HG03064 (cell line): ENCODE data around the gene SCUBE1.

Experiments used
- ATAC-seq: cut with Tn5 transposase; IDR thresholded peaks from one replicate; pipeline ENCODE4 v1.9.1; 2021; ENCODE audit warnings: low read depth; ENCODE audit not compliant: unreplicated experiment

Gene SCUBE1

GRCh38 chr22:43167001-43167589 is 176.1 kb downstream of the SCUBE1 start:
- ATAC-seq = no peak

DNA sequence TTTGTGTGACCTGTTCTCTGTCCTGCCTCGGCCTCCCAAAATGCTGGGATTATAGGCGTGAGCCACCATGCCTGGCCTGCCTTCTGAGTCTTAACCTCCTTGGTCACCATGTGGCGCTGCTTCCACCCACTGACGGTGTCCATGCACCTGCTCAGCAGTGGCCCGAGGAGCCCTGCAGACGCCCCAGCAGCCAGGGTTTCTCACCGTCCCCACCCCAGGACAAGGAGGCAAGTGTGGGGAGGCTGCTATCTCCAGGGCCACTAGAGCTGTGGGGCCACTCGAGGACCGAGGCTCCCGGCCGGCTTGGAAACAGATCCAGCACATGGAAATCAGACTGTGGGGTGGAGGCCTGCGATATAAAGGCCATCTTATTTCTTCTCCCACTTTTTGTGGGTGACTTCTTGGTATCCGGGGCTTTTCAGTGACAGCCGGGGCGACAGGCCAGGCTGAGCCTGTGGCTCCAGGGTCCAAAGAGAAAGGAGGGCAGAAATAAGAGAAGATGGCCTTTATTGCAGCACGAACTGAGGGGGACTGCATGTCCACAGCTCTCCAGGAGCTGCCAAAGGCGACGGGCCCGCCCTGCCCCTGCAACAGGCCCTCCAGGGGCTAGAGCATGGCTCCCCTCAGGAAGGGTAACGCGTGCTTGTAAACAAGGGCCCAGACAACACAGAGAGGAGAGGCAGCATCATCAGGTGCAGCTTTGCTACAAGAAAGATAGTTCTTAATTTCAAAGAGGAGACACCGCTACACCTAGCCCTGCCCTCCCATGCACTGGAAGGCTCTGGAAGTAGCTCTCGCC is 176.8 kb downstream of the SCUBE1 start:
- ATAC-seq = no peak

DNA sequence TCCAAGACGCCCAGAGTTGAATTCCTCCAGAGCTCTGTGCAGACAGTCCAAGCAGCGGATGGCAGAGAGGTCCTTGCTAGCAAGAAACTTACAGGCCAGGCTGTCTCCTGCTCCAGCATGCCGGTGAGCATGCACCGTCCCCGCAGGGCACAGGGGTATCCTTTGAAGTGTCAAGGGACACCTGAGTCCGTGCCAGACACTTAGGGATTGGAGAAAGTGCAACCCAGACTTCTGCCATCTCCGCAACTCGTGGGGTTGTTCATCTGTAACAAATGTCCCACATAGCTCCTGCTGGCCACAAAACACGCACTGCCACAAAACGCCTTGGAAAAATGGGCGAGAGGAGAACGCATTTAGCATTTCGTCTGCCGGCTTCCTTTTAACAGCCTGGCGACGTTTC is 178.5 kb downstream of the SCUBE1 start:
- no peak for ATAC-seq

DNA sequence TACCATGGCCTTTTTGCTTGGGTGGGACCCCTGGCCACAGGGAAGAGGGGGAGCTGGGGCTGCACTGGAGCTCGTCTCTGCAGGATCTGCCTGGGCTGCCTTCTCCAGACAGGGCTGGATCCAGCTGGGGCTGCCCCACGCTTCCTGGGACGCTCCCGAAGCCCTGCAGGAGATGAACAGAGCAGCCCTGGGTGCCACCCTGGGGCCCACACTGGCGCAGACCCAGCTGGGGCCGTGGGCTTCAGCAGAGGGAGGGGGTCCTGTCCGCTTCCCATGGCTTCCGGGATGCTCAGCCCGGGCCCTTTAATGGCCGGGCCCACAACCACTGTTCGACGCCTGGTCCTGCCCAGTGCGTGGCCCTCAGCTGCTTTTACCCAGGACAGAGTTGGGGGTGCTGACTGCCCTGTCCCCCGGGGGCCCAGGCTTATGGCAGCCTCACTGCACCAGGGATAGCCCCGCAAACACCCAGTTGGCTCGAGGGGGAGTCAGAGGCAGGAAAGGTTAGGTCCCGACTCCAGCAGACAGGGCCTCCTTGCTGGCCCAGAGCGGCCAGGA is 179.9 kb downstream of the SCUBE1 start:
- ATAC-seq = no peak

GRCh38 chr22:43162412-43163150 is 180.6 kb downstream of the SCUBE1 start:
- ATAC-seq = no peak

GRCh38 chr22:43160497-43161126 is 182.6 kb downstream of the SCUBE1 start:
- no peak for ATAC-seq

DNA sequence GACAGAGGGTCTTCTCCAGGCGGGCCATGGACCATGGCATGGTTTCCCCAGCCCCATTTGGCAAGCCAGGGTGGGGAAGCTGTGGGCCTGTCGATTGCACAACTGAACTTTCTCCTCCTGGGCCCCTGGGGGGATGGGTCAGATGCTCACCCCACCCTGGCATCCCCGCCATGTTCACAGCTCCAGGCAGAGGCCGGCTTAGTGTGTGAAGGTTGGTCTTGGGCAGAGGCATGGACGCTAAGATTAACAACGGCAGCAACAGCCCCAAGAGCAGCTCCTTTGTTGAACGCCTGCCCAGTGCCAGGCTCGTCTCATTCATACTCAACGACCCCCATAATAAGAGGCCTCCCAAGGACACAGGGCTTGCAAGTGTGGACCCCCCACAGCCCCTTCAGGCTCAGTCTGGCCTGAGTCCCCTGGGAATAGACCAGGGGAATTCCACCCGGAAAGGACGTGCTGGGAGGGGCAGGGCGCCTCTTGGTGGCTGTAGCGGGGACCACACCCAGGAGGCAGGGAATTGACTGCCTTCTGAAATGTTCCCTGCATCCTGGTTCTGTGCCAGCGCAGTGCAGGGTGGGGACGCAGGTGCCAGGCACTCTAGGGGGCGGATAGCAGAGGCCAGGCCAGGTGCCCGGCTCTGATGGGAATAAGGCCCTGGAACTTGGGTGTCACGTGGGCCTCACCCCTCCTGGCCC is 183.5 kb downstream of the SCUBE1 start:
- ATAC-seq = no peak

DNA sequence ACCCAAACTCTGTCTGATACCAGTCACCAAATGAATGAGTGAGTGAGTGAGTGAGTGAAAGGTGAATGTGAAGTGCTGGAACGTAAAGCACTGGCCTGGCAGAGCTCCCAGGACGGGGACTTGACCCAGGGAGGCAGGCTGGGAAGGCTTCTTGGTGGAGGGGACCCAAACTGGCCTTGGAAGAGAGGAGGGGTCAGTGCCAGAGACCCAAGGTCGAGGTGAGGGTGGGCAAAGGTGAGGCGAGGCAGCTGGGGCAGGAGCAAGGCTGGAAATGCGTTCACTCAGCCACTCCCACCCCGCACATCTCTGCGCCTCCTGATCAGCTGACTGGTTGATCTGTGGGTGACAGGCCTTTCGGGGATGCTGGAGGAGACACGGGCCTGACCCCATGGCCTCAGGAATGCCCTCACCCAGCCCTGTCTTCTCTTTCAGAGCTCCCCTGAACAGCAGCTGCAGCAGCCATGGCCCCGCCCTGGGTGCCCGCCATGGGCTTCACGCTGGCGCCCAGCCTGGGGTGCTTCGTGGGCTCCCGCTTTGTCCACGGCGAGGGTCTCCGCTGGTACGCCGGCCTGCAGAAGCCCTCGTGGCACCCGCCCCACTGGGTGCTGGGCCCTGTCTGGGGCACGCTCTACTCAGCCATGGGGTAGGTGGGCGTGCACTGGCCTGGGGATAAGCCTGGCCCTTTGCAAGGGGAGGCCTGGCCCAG is 184.2 kb downstream of the SCUBE1 start:
- ATAC-seq = no peak

GRCh38 chr22:43157874-43158546 is 185.2 kb downstream of the SCUBE1 start:
- ATAC-seq = no peak

DNA sequence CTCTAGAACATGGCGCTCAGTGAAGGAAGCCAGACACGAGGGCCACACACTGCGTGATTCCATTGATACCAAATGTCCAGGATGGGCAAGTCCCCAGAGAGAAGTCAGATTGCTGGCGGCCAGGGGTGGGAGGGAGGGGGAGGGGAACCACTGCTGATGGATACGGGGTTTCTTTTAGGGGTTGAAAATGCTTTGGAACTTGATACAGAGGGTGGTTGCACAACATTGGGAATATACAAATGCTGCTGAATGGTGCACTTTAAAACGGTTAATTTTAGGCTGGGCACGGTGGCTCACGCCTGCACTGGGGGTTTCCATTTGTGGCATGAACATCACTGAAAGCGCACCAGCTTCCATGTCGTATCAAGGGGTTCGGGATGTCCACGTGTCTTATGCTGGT is 186.8 kb downstream of the SCUBE1 start:
- no peak for ATAC-seq

GRCh38 chr22:43155789-43156188 is 187.4 kb downstream of the SCUBE1 start:
- no peak for ATAC-seq

DNA sequence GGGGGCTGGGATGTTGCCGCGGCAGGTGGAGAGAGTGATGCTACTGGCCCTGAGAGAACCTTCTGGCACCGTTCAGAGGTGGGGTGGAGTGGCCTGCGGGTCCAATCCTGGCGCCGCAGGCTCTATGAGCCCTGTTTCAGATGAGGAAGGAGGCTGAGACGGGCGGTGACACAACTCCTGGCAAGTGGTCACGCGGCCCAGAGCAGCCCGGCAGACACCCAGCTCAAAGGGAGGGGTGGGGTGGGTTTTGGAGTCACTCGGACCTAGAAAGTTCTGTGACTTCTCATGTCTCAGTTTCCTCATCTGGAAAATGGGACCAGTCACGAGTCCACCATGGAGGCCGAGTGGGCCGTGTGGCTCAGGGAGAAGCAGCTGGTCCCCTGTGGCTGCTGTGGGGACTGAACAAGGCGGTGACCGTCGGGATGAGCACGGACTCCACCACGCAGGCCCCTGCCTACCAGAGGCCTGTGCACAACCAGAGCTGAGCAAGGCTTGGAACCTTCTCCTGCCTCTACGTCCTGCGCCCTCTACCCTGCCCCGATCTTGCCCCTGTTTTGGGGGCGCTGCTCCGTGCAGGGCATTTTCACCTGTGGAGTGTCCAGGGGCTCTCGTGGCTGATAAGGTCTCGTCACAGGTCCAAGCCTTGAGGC is 188.2 kb downstream of the SCUBE1 start:
- ATAC-seq = no peak

GRCh38 chr22:43153899-43154298 is 189.3 kb downstream of the SCUBE1 start:
- ATAC-seq = no peak

DNA sequence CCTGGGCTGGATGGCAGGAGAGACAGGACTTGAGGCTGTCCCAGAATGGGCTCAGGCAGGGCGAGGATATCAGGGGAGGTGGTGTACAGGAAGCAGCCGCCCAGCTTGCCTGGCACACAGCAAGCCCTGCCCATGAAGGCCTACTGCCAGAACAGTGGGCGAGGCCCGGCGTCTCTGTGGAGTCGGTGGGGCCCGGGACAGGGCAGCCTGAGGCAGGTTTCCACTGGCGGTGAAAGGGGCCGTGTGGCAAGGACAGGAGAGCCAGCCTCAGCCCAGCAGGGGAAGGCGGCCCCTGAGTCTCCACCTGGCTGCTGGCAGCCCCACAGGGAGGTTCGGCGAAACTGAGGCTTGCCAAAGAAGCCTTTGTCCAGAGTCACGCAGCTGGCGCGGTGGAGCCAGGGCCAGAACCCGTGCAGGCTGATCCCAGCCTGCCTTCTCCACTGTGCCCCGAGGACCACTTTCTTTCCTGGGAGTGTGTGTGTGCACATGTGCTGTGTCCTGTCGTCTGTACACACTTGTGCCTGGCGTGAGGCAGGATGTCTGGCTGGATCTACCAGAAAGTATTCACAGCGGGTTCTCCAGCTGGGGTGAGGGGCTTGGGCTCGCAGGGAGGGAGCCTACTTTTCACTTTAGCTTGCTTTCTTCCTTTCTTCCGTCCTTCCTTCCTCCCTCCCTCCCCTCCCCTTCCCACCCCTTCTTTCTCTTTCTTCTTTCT is 190.7 kb downstream of the SCUBE1 start:
- ATAC-seq = no peak

- ATAC-seq = no peak
These were observed 191.2 kb downstream of the SCUBE1 start for GRCh38 chr22:43152003-43152356.

GRCh38 chr22:43151251-43152002 is 191.7 kb downstream of the SCUBE1 start, which contains the start of gene TSPO:
TSS of gene TSPO (plus strand) at chr22:43151559. CDS start at chr22:43159239, 7,680 bp downstream.
- no peak for ATAC-seq

DNA sequence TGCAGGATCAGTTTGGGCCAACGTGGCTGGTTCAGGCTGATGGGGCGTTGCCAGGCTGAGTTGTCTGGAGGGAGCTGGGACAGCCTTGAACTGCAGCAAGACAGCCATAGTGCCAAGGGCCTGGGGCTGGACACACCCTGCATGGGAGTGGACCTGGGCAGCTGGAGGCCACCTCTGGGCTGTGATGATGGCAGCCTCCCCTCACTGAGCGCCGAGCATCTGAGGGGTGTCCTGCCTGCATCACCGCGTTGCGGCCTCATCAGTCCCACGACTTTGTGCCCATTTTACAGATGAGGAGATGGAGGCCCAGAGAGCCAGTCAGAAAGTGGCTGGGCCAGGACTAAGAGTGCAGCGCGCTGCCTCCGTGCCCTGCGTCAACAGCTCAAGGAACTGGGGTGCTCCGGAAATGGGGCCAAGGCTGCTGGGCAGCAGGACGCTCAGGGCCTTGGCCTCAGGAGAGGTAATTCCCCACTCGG is 192.4 kb downstream of the SCUBE1 start:
- no peak for ATAC-seq
